Prostate gland (tissue), 2 donors: ENCODE measurements around the gene SLC10A7. TPM values are rescaled to one million over a fixed set of nuclear protein-coding genes. Genes with fewer than 3 reads are reported as not detected.

Source experiments
- DNase-seq: peaks from one replicate; pipeline ENCODE4 v3.0.0-alpha.2; 2019; ENCODE audit warnings: low spot score
- H3K27ac ChIP-seq, 2 donors: fragments of 200-600 bp; sonication (generic); 2 replicates each; pipeline ENCODE4 v1.5.1; 2017 to 2019
- H3K27me3 ChIP-seq: fragments of 200-600 bp; sonication (generic); replicated peaks from 2 replicates; pipeline ENCODE4 v1.5.1; 2019; ENCODE audit not compliant: insufficient read depth
- H3K36me3 ChIP-seq, 2 donors: fragments of 200-600 bp; sonication (generic); 1 replicate in 1 of 2; 2 replicates in 1 of 2; pipeline versions ENCODE4 v1.5.1 to v1.8.1; 2017 to 2019
- H3K4me1 ChIP-seq: fragments of 200-600 bp; sonication (generic); replicated peaks from 2 replicates; pipeline ENCODE4 v1.5.1; 2019
- H3K4me3 ChIP-seq, 2 donors: fragments of 200-600 bp; sonication (generic); 2 replicates each; pipeline ENCODE4 v1.5.1; 2017 to 2019
- H3K9me3 ChIP-seq: fragments of 200-600 bp; sonication (generic); 2 replicates; pipeline ENCODE4 v1.5.1; 2017
- POLR2A ChIP-seq: fragments of 450-650 bp; IDR thresholded peaks from one replicate; pipeline ENCODE4 v1.6.1; 2016; ENCODE audit warnings: antibody characterized with exemption, mild to moderate bottlenecking
- POLR2AphosphoS5 ChIP-seq: sonication (generic); formaldehyde crosslinking; IDR thresholded peaks from one replicate; pipeline ENCODE4 v1.6.1; 2017; ENCODE audit warnings: antibody characterized with exemption
- WGBS: methylation state at CpG from one replicate; pipeline ENCODE4 v1.1.5; 2018; 5-methylcytosine and 5-hydroxymethylcytosine counted together
- intact Hi-C: fragments of 100-400 bp; cut with DNase I; formaldehyde crosslinking; loops from one replicate; pipeline ENCODE4 v1.14.2; 2022
- total RNA-seq, 2 donors: library from RNA; depleted of rRNA; stranded (reverse); fragments of >200 nt; gene quantifications; one replicate each; pipeline ENCODE4 v1.1.0, GENCODE V29; 2016
- TF ChIP-seq, protein P1 (sequence below), 4 experiments: fragments of 200-600 bp in 2 of 4; fragments of 450-650 bp in 2 of 4; sonication (generic) in 2 of 4; IDR thresholded peaks; 1 replicate in 3 of 4; 2 replicates in 1 of 4; pipeline ENCODE4 v1.5.1; 2016 to 2019; ENCODE audit warnings: antibody characterized with exemption in 4 of 4, mild to moderate bottlenecking in 2 of 4, moderate library complexity in 2 of 4

The SLC10A7 gene
- total RNA-seq, 2 donors from 2014 or later: 9.9 to 11.2 TPM

DNA sequence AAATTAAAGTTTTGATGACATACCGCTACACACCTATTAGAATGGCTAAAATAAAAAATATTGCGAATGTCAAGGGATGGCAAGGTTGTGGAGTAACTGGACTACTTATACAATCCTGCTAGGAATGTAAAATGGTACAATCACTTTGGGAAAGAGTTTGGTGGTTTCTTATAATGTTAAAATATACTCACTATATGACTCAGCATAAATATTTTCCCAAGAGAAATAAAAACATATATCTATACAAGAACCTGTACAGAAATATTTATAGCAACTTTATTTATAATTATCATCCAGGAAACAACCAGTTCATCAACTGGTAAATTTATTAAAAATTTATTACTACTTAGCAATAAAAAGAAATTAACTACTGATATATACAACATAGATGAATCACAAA is 89.7 kb downstream of the SLC10A7 start:
- TF ChIP-seq POLR2AphosphoS5 (no peak), POLR2A (no peak)
- TF ChIP-seq, protein P1, sequence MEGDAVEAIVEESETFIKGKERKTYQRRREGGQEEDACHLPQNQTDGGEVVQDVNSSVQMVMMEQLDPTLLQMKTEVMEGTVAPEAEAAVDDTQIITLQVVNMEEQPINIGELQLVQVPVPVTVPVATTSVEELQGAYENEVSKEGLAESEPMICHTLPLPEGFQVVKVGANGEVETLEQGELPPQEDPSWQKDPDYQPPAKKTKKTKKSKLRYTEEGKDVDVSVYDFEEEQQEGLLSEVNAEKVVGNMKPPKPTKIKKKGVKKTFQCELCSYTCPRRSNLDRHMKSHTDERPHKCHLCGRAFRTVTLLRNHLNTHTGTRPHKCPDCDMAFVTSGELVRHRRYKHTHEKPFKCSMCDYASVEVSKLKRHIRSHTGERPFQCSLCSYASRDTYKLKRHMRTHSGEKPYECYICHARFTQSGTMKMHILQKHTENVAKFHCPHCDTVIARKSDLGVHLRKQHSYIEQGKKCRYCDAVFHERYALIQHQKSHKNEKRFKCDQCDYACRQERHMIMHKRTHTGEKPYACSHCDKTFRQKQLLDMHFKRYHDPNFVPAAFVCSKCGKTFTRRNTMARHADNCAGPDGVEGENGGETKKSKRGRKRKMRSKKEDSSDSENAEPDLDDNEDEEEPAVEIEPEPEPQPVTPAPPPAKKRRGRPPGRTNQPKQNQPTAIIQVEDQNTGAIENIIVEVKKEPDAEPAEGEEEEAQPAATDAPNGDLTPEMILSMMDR (IDR thresholded peaks at IDR 0.05): no peak
- Histone ChIP-seq H3K4me1 (no peaks in the 10 kb centered on the region), H3K27me3 (no peaks in the 10 kb centered on the region), H3K27ac (no peak overlapping the region), H3K9me3 (no peaks in the 10 kb centered on the region), H3K4me3 (no peak overlapping the region), H3K36me3 (no peaks in the 10 kb centered on the region)
- intact Hi-C loops: no loop called here
- no peak for DNase-seq
- 95% methylated on average over 2 of the region's 2 CpGs for WGBS

DNA sequence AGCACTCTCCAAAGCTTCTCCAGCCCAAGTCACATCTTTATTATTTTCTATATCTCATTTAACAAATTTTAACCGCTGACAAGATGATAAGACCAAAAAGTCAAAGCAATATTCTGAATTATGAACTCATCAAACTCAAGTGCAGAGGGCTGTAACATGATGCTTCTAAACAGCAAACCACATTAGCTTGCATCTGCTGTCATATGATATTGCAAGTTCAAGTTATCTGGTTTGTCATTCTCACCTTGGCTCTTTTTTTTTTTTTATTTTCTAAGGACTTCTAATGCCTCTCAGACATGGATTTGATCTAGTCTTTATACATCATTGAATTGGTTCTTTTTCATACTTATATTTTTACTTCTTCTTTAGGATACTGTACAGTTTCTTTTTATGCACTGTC is 93.4 kb downstream of the SLC10A7 start:
- Histone ChIP-seq H3K36me3 (no peaks in the 10 kb centered on the region), H3K4me1 (no peaks in the 10 kb centered on the region), H3K27ac (no peak overlapping the region), H3K27me3 (no peaks in the 10 kb centered on the region), H3K4me3 (no peak overlapping the region), H3K9me3 (no peaks in the 10 kb centered on the region)
- TF ChIP-seq, protein P1 (IDR thresholded peaks at IDR 0.05): no peak
- TF ChIP-seq POLR2AphosphoS5 (no peak), POLR2A (no peak)
- intact Hi-C loops: no loop called here
- 100% methylated on average over 1 of the region's 1 CpG for WGBS
- no peak for DNase-seq

DNA sequence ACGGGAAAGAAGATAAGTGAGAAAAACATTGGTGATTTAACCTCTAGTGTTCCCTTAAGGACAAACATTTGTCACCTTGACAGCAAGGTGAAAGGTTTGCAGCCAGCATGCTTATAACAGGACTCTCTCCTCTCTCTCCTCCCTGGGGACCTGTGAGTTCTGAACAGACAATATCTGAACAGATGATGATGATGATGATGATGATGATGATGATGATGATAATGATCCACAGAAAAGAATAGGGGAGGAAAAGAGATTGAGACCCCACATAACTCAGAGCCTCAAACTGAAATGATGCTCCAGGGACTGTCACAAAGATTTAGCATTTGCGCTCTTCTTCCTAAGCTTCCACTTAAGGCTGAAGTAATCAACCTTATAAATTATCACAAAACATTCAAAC is 103.9 kb downstream of the SLC10A7 start:
- WGBS: 77% methylated on average over 2 of the region's 2 CpGs
- no peak for DNase-seq
- Histone ChIP-seq H3K4me1 (no peaks in the 10 kb centered on the region), H3K9me3 (no peaks in the 10 kb centered on the region), H3K36me3 (no peaks in the 10 kb centered on the region), H3K27ac (no peak overlapping the region), H3K27me3 (no peaks in the 10 kb centered on the region), H3K4me3 (no peak overlapping the region)
- intact Hi-C loops: no loop called here
- TF ChIP-seq POLR2A: no peak
- TF ChIP-seq, protein P1 (IDR thresholded peaks at IDR 0.05): no peak
- TF ChIP-seq POLR2AphosphoS5: no peak

DNA sequence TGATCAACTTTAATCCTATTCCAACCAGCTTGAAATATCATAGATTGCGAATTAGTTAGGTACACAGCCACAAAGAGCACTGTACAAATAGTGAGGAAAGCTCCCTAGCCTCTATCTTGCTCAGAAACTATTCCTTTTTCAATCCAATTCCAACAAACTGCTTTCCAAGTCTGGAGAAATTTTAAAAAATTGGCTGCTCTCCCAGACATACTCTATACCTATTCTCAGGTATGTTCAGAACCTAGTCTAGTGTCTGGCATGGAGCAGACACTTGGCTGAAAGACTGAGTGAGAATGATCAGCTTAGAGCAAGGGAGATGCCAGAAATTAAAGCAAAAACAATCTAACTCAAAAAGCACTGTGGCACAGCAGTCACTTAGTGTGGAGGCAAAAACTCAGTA is 105.9 kb downstream of the SLC10A7 start:
- Histone ChIP-seq H3K27me3 (no peaks in the 10 kb centered on the region), H3K9me3 (no peaks in the 10 kb centered on the region), H3K4me1 (no peaks in the 10 kb centered on the region), H3K4me3 (no peak overlapping the region), H3K36me3 (no peaks in the 10 kb centered on the region), H3K27ac (no peak overlapping the region)
- no peak for TF ChIP-seq POLR2AphosphoS5
- TF ChIP-seq, protein P1 (IDR thresholded peaks at IDR 0.05): no peak
- TF ChIP-seq POLR2A: no peak
- intact Hi-C loops: no loop called here
- no peak for DNase-seq
- 71% methylated on average over 1 of the region's 1 CpG for WGBS

DNA sequence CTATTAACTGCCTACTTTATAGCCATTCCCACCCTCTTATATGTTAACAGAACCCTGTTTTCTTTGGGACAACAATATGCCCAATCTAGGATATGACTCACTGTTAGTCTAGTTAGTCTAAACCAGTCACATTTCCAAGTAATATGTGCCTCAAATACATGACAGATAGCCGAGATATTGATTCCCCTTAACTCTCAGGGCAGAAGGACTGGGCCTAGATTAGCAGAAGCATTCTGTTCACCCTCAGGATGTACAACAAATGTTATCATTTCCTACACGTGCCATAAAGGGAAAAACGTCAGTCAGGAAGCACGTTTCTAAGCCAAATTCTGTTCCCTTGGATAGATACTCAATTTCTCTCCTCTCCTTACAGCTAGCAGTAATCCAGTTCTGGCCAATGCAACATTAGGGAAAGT is 114.1 kb downstream of the SLC10A7 start:
- Histone ChIP-seq H3K36me3 (no peaks in the 10 kb centered on the region), H3K4me1 (peaks cover 3% of the 10 kb centered on the region), H3K27ac (no peak overlapping the region), H3K4me3 (no peak overlapping the region), H3K27me3 (no peaks in the 10 kb centered on the region), H3K9me3 (no peaks in the 10 kb centered on the region)
- TF ChIP-seq, protein P1 (IDR thresholded peaks at IDR 0.05): no peak
- TF ChIP-seq POLR2A (no peak), POLR2AphosphoS5 (no peak)
- WGBS: 41% methylated on average over 4 of the region's 4 CpGs
- DNase-seq: no peak
- intact Hi-C loops: no loop called here
